Choroid plexus epithelial cell (primary cell): Measurements from ENCODE around the gene WEE1.
A peak's percentile ranks its signal among the peaks of the same experiment; 100 is the strongest.

Source experiments
- DNase-seq: peaks from one replicate; pipeline ENCODE4 v3.0.0-alpha.2; 2010; ENCODE audit warnings: low read depth
- H3K4me3 ChIP-seq: 2 replicates; pipeline ENCODE4 v1.5.1; 2011; ENCODE audit warnings: low read depth, mild to moderate bottlenecking, control low read depth, low read length, moderate library complexity
- CTCF ChIP-seq: conservative IDR thresholded peaks from 2 replicates; pipeline ENCODE4 v1.5.1; 2011; ENCODE audit warnings: low read depth, mild to moderate bottlenecking, control low read depth, inconsistent platforms, low read length, moderate library complexity

WEE1 gene

GRCh38 chr11:9568161-9568853, 5.2 kb upstream of the WEE1 start:
- DNase-seq, result peak; percentile 23

GRCh38 chr11:9568854-9569587, 4.4 kb upstream of the WEE1 start:
- H3K4me3 ChIP-seq, result no peak overlapping the region
- DNase-seq, result peak; percentile 96
- no peak for TF ChIP-seq CTCF

More at GRCh38 chr11:9568161-9568853, 5.2 kb upstream of the WEE1 start:
- no peak overlapping the region for H3K4me3 ChIP-seq
- TF ChIP-seq CTCF, result no peak

GRCh38 chr11:9569588-9570164, 3.8 kb upstream of the WEE1 start:
- no peak for DNase-seq
- no peak for TF ChIP-seq CTCF
- H3K4me3 ChIP-seq, result no peak overlapping the region

GRCh38 chr11:9570313-9571025, 3.0 kb upstream of the WEE1 start:
- DNase-seq, result no peak
- TF ChIP-seq CTCF, result no peak
- H3K4me3 ChIP-seq, result no peak overlapping the region

- H3K4me3 ChIP-seq, result no peak overlapping the region
- TF ChIP-seq CTCF, result no peak
- DNase-seq, result no peak
These were observed 2.3 kb upstream of the WEE1 start for GRCh38 chr11:9571071-9571762.

GRCh38 chr11:9571763-9572115, 1.7 kb upstream of the WEE1 start:
- H3K4me3 ChIP-seq, result no peak overlapping the region
- TF ChIP-seq CTCF, result no peak
- no peak for DNase-seq
